GM12801 (cell line): Measurements from ENCODE around the gene BANK1.

Experiments used
- CTCF ChIP-seq: IDR thresholded peaks from one replicate; pipeline ENCODE4 v1.5.1; 2011; ENCODE audit warnings: control low read depth; ENCODE audit not compliant: insufficient read length; ENCODE audit errors: extremely low read depth

Gene BANK1

GRCh38 chr4:101948055-101948454 lies 157.5 kb downstream of the BANK1 start:
- TF ChIP-seq CTCF, result no peak

GRCh38 chr4:101948951-101949350 lies 158.4 kb downstream of the BANK1 start:
- no peak for TF ChIP-seq CTCF

- TF ChIP-seq CTCF, result no peak
Observed at GRCh38 chr4:101950258-101950979, 159.9 kb downstream of the BANK1 start.

GRCh38 chr4:101952985-101953384 lies 162.5 kb downstream of the BANK1 start:
- TF ChIP-seq CTCF, result no peak

- TF ChIP-seq CTCF, result no peak
Observed at GRCh38 chr4:101953949-101954348, 163.4 kb downstream of the BANK1 start.

GRCh38 chr4:101954351-101954750 lies 163.8 kb downstream of the BANK1 start:
- no peak for TF ChIP-seq CTCF

- TF ChIP-seq CTCF, result no peak
Observed at GRCh38 chr4:101954975-101955678, 164.6 kb downstream of the BANK1 start.
